ENCODE data around the gene ACSF3.

- TF ChIP-seq CTCF (IDR thresholded peaks at IDR 0.05) (no peak), POLR2A (IDR thresholded peaks at IDR 0.05) (no peak)
Observed at GRCh38 chr16:89197633-89198416, 104.2 kb downstream of the ACSF3 start.
